Stimulated activated CD4-positive, alpha-beta T cell treated with anti-CD3 and anti-CD28 coated beads, Interleukin-12 subunit alpha, Interleukin-12 subunit beta, amount 100 ng/mL, for 24 hours (primary cell): Measurements from ENCODE around the gene CDKN1B.

Experiments used
- DNase-seq, 2 experiments: peaks; one replicate each; pipeline ENCODE4 v3.0.0-alpha.2; 2020; ENCODE audit warnings: low read depth in 2 of 2

CDKN1B gene

GRCh38 chr12:12716793-12717585 lies at the start of gene CDKN1B:
Gene CDKN1B (plus strand): TSS chr12:12717368. CDS start chr12:12717840, 472 bp downstream.
- peak; percentile 74 to 79 for DNase-seq

GRCh38 chr12:12668005-12668404 lies 49.2 kb upstream of the CDKN1B start:
- DNase-seq = no peak

- no peak for DNase-seq
Measured at GRCh38 chr12:12669020-12669419, 48.1 kb upstream of the CDKN1B start.

GRCh38 chr12:12671850-12672660 lies 45.1 kb upstream of the CDKN1B start:
- no peak for DNase-seq

- DNase-seq = no peak
Measured at GRCh38 chr12:12673296-12673695, 43.9 kb upstream of the CDKN1B start.

GRCh38 chr12:12676605-12677004 lies 40.6 kb upstream of the CDKN1B start:
- no peak for DNase-seq

- DNase-seq = no peak
Measured at GRCh38 chr12:12681061-12681765, 36.0 kb upstream of the CDKN1B start.

- DNase-seq = no peak
Measured at GRCh38 chr12:12682284-12682683, 34.9 kb upstream of the CDKN1B start.

- DNase-seq = no peak
Measured at GRCh38 chr12:12683136-12683697, 34.0 kb upstream of the CDKN1B start.

GRCh38 chr12:12683725-12684124 lies 33.4 kb upstream of the CDKN1B start:
- DNase-seq = no peak

GRCh38 chr12:12684375-12685106 lies 32.6 kb upstream of the CDKN1B start:
- DNase-seq = no peak

GRCh38 chr12:12685305-12685704 lies 31.9 kb upstream of the CDKN1B start:
- DNase-seq = no peak

- DNase-seq = no peak
Measured at GRCh38 chr12:12686472-12686871, 30.7 kb upstream of the CDKN1B start.

GRCh38 chr12:12686925-12687324 lies 30.2 kb upstream of the CDKN1B start:
- DNase-seq = no peak

- no peak for DNase-seq
Measured at GRCh38 chr12:12689647-12690300, 27.4 kb upstream of the CDKN1B start.

- no peak for DNase-seq
Measured at GRCh38 chr12:12691549-12691948, 25.6 kb upstream of the CDKN1B start.

- DNase-seq = no peak
Measured at GRCh38 chr12:12693111-12693671, 24.0 kb upstream of the CDKN1B start.

GRCh38 chr12:12696562-12697383 lies 20.4 kb upstream of the CDKN1B start:
- peak; percentile 82 for DNase-seq

GRCh38 chr12:12699345-12699744 lies 17.8 kb upstream of the CDKN1B start:
- DNase-seq = no peak

GRCh38 chr12:12700254-12700653 lies 16.9 kb upstream of the CDKN1B start:
- no peak for DNase-seq
